SK-N-MC (cell line): ENCODE results near the gene KRT17.

Source experiments
- EZH2 ChIP-seq: fragments of 200-600 bp; sonication (generic); IDR thresholded peaks from one replicate; pipeline ENCODE4 v1.6.1; 2017; ENCODE audit warnings: antibody characterized with exemption
- POLR2AphosphoS5 ChIP-seq: IDR thresholded peaks from 2 replicates; pipeline ENCODE4 v1.6.1; 2012; ENCODE audit warnings: mild to moderate bottlenecking, low read depth, low read length, borderline replicate concordance

- no peak for TF ChIP-seq POLR2AphosphoS5
- TF ChIP-seq EZH2, result no peak
Observed at GRCh38 chr17:41580687-41581365, 43.5 kb downstream of the KRT17 start.
